Osteoblast (primary cell): ENCODE measurements around the gene ZNF282. TPM values are rescaled to one million over a fixed set of nuclear protein-coding genes. Genes with fewer than 3 reads are reported as not detected.
A peak's percentile ranks its signal among the peaks of the same experiment; 100 is the strongest.

Source experiments
- DNase-seq: peaks from one replicate; pipeline ENCODE4 v3.0.0; 2011; ENCODE audit warnings: low spot score, mixed read lengths; ENCODE audit not compliant: insufficient read length; ENCODE audit errors: missing footprints
- H2AFZ ChIP-seq: 2 replicates; pipeline ENCODE4 v1.6.0; 2011; ENCODE audit warnings: mild to moderate bottlenecking, low read length
- H3K27ac ChIP-seq: 2 replicates; pipeline ENCODE4 v1.5.1; 2011; ENCODE audit warnings: mild to moderate bottlenecking, low read depth, low read length, moderate library complexity
- H3K27me3 ChIP-seq: 2 replicates; pipeline ENCODE4 v1.6.0; 2012; ENCODE audit warnings: mild to moderate bottlenecking, control low read depth, inconsistent platforms, low read length, moderate library complexity; ENCODE audit not compliant: insufficient read depth
- H3K36me3 ChIP-seq: 2 replicates; pipeline ENCODE4 v1.5.1; 2011; ENCODE audit warnings: mild to moderate bottlenecking, low read length, control low read depth, moderate library complexity; ENCODE audit not compliant: insufficient read depth
- H3K4me1 ChIP-seq: 2 replicates; pipeline ENCODE4 v1.5.1; 2011; ENCODE audit warnings: mild to moderate bottlenecking, low read length, control low read depth, moderate library complexity; ENCODE audit not compliant: insufficient read depth
- H3K4me2 ChIP-seq: 2 replicates; pipeline ENCODE4 v1.6.0; 2011; ENCODE audit warnings: mild to moderate bottlenecking, low read length; ENCODE audit not compliant: insufficient read depth
- H3K4me3 ChIP-seq: fragments of 200-600 bp; sonication (generic); 3 replicates; pipeline ENCODE4 v1.5.1; 2012; ENCODE audit warnings: mild to moderate bottlenecking, low read length, inconsistent platforms; ENCODE audit not compliant: insufficient read depth
- H3K79me2 ChIP-seq: 2 replicates; pipeline ENCODE4 v1.6.0; 2012; ENCODE audit warnings: mild to moderate bottlenecking, low read length, control low read depth, inconsistent platforms; ENCODE audit not compliant: insufficient read depth
- H3K9me3 ChIP-seq: 2 replicates; pipeline ENCODE4 v1.5.1; 2011; ENCODE audit warnings: low read depth, low read length, control low read depth
- H4K20me1 ChIP-seq: 2 replicates; pipeline ENCODE4 v1.6.0; 2012; ENCODE audit warnings: mild to moderate bottlenecking, low read length, control low read depth; ENCODE audit not compliant: insufficient read depth
- total RNA-seq: library from RNA; depleted of rRNA; stranded (reverse); fragments of >200 nt; gene quantifications from 2 replicates; pipeline ENCODE4 v1.2.3, GENCODE V29; 2012
- TF ChIP-seq, protein P1 (sequence below): IDR thresholded peaks from 2 replicates; pipeline ENCODE4 v1.5.1; 2011; ENCODE audit warnings: mild to moderate bottlenecking, low read depth, low read length, moderate library complexity; ENCODE audit errors: extremely low read depth

Gene ZNF282
- 28.6 and 30.6 TPM in 2 replicates for total RNA-seq

DNA sequence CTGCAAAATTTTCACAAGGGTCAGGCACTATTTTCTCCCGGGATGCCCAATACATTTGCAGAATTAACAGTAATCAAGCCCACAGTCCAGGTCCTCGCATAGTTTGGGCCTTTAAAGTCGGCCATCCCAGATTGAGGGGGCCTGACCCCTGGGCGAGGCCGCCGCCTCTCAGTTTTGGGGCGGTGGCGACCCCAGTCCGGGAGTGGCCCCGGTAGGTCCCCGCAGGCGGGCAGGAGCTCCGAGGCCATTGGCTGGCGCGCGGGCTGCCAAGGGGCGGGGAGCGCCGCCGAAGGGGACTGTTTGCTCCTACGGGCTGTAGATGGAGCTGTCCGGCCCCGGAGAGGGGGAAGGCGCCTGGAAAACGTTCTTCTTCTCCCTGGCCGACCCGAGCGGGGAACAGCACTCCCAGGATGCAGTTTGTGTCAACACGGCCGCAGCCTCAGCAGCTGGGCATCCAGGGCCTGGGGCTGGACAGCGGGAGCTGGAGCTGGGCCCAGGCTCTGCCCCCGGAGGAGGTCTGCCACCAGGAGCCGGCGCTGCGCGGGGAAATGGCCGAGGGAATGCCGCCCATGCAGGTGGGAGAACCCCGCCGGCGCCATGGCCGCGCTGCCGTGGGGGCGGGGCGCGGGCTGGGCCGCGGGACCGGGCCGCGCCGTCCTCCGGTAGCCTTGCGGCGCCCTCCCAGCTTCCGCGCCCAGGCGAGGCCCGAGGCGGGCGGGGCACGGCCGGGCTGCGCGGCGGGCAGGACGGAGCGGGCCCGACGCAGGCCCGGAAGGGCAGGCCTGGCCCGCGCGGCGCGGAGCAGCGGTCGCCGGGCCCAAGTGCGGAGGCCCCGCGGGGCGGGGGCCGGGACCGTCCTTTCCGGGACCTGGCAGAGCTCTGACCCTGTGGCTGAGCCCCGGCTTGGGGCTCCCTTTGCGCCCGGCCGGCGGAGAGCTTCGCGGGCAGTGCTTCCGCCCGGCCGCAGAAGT, at the start of gene ZNF282:
TSS of gene ZNF282 (plus strand) at position 367 of the 971 bp plus-strand sequence. CDS start at position 411, 44 bp downstream.
- peak within 1 kb of the TSS; percentile 74 for H2AFZ ChIP-seq
- H3K4me2 ChIP-seq, result peak within 1 kb of the TSS; percentile 98
- peaks cover 9% of the 10 kb centered on the region for H3K4me1 ChIP-seq
- peak within 1 kb of the TSS; percentile 75 for H3K27ac ChIP-seq
- peaks cover 31% of the 10 kb centered on the region for H4K20me1 ChIP-seq
- peak within 1 kb of the TSS; percentile 93 for H3K4me3 ChIP-seq
- DNase-seq, result peak; percentile 100
- peaks cover 22% of the 10 kb centered on the region for H3K36me3 ChIP-seq
- no peaks in the 10 kb centered on the region for H3K9me3 ChIP-seq
- TF ChIP-seq, protein P1, sequence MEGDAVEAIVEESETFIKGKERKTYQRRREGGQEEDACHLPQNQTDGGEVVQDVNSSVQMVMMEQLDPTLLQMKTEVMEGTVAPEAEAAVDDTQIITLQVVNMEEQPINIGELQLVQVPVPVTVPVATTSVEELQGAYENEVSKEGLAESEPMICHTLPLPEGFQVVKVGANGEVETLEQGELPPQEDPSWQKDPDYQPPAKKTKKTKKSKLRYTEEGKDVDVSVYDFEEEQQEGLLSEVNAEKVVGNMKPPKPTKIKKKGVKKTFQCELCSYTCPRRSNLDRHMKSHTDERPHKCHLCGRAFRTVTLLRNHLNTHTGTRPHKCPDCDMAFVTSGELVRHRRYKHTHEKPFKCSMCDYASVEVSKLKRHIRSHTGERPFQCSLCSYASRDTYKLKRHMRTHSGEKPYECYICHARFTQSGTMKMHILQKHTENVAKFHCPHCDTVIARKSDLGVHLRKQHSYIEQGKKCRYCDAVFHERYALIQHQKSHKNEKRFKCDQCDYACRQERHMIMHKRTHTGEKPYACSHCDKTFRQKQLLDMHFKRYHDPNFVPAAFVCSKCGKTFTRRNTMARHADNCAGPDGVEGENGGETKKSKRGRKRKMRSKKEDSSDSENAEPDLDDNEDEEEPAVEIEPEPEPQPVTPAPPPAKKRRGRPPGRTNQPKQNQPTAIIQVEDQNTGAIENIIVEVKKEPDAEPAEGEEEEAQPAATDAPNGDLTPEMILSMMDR, result peak; percentile 60
- peaks cover 52% of the 10 kb centered on the region for H3K79me2 ChIP-seq
- H3K27me3 ChIP-seq, result no peaks in the 10 kb centered on the region

DNA sequence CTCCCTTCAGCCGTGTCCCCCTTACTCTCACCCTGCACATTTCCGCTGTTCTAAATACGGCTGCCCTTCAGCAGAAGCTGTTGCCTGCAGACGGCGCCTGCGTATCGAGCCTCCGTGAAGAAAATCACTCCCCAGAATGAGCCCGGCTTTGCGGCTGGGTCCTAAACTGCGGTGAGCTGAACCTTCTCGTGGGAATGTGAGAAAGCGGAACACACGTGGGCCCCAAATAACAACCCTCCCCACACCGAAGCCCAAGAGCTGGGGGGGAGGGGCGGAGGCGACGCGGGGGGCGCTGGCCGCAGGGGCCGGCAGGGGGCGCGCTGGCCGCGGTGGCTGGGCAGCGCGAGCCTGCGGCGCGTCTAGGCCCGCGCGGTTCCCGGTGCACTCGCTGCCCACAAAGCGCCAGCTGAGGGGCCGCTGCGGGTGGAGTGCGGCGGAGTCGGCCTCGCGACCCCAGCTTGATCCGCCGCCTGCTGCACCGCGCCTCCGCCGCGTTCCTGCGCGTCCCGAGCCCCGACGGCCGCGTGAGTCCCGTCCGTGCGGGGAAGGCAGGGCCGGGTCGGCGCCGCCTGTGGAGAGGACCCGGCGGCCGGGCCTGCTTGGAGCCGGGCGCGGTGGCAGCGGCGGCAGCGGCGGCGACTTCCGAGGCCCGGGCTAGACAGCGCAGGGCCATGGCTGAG, 48.1 kb upstream of the ZNF282 start, which contains the start of gene ZNF398:
TSS of gene ZNF398 (plus strand) at position 382 of the 680 bp plus-strand sequence. CDS start at position 672, 290 bp downstream.
- Histone ChIP-seq H2AFZ (peak within 1 kb of the TSS; percentile 99), H3K27me3 (no peaks in the 10 kb centered on the region), H4K20me1 (peaks cover 18% of the 10 kb centered on the region), H3K4me3 (peak within 1 kb of the TSS; percentile 96), H3K4me1 (peaks cover 17% of the 10 kb centered on the region), H3K9me3 (no peaks in the 10 kb centered on the region), H3K27ac (peak within 1 kb of the TSS; percentile 94), H3K36me3 (no peaks in the 10 kb centered on the region), H3K4me2 (peak within 1 kb of the TSS; percentile 99), H3K79me2 (peaks cover 49% of the 10 kb centered on the region)
- DNase-seq, result peak; percentile 99
- TF ChIP-seq, protein P1, result peak; percentile 26

DNA sequence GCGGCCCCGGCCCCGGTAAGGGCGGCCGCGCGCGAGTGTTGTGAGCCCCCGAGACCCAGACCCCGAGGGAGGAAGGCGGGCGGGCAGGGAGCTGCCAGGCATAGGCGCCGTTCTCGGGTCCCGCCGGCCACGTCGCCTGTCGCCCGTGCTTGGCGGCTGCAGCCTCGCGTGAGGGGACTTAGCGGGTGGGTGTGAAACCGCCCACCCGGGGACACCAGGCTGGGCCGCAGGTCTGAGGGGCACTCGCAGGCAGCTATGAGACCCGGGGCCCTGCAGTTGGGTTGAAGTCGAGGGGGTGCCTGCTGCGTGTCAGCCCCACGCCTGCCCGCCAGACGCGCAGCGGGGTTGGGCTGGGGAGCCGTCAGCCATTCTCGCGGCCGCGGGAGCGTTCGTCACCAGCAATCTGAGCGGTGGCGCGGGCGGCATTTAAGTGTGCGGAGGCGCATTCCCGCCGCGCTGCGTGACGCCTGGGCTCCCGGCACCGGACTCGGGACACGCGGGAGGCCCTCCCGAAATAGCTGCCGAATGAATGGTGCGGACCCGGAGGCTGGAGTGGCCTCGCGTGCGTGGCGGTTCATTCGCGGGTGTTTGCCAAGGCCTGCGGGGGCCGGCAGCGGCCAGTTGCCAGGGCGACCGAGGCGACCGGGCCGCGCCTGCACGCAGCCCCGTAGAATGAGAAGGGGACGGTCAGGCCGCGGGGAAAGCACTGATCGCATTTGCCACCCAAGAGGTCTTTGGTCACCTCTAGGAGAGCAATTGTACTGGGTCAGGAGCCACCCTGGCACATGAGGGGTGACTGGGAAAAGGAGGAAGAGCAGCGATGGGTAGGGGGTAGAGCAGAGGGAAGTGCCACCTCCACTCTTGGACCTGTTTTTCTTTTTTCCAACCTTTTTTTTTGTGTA, 47.3 kb upstream of the ZNF282 start:
- Histone ChIP-seq H3K27me3 (no peaks in the 10 kb centered on the region), H3K9me3 (no peaks in the 10 kb centered on the region), H3K27ac (peak overlapping the region; percentile 94), H3K4me3 (peak overlapping the region; percentile 96), H2AFZ (peak overlapping the region; percentile 78), H3K36me3 (no peaks in the 10 kb centered on the region), H3K79me2 (peaks cover 57% of the 10 kb centered on the region), H3K4me1 (peaks cover 17% of the 10 kb centered on the region), H4K20me1 (peaks cover 18% of the 10 kb centered on the region), H3K4me2 (peak overlapping the region; percentile 99)
- peak; percentile 96 for DNase-seq
- TF ChIP-seq, protein P1, result no peak
